Smooth muscle cell (in vitro differentiated cells): ENCODE data around the gene KRTAP13-4. TPM values are rescaled to one million over a fixed set of nuclear protein-coding genes. Genes with fewer than 3 reads are reported as not detected.

Experiments used
- DNase-seq: peaks from one replicate; lab custom pipeline; 2025; ENCODE audit not compliant: unreplicated experiment; lab: John Stamatoyannopoulos, UW
- H2AFZ ChIP-seq: fragments of 200-600 bp; sonication (generic); 2 replicates; pipeline ENCODE4 v1.6.0; 2016; ENCODE audit warnings: antibody characterized with exemption, low read depth, mild to moderate bottlenecking
- H3F3A ChIP-seq: fragments of 200-600 bp; sonication (generic); 2 replicates; pipeline ENCODE4 v1.6.0; 2017; ENCODE audit warnings: antibody characterized with exemption, low read depth
- H3K27ac ChIP-seq: fragments of 200-600 bp; sonication (generic); 2 replicates; pipeline ENCODE4 v1.5.1; 2016; ENCODE audit warnings: low read depth, mild to moderate bottlenecking
- H3K27me3 ChIP-seq: fragments of 200-600 bp; sonication (generic); 2 replicates; pipeline ENCODE4 v1.6.1; 2016; ENCODE audit warnings: low read depth, mild to moderate bottlenecking
- H3K36me3 ChIP-seq: fragments of 200-600 bp; sonication (generic); 2 replicates; pipeline ENCODE4 v1.5.1; 2016; ENCODE audit warnings: low read depth
- H3K4me1 ChIP-seq: fragments of 200-600 bp; sonication (generic); 2 replicates; pipeline ENCODE4 v1.5.1; 2016; ENCODE audit warnings: low read depth
- H3K4me2 ChIP-seq: fragments of 200-600 bp; sonication (generic); 2 replicates; pipeline ENCODE4 v1.6.0; 2016; ENCODE audit warnings: mild to moderate bottlenecking
- H3K4me3 ChIP-seq: fragments of 200-600 bp; sonication (generic); 2 replicates; pipeline ENCODE4 v1.5.1; 2016; ENCODE audit warnings: mild to moderate bottlenecking
- H3K79me2 ChIP-seq: fragments of 200-600 bp; sonication (generic); 2 replicates; pipeline ENCODE4 v1.6.0; 2016; ENCODE audit warnings: low read depth, mild to moderate bottlenecking
- H3K9ac ChIP-seq: fragments of 200-600 bp; sonication (generic); 2 replicates; pipeline ENCODE4 v1.6.0; 2016; ENCODE audit warnings: low read depth
- H3K9me3 ChIP-seq: fragments of 200-600 bp; sonication (generic); replicated peaks from 2 replicates; pipeline ENCODE4 v1.5.1; 2016; ENCODE audit warnings: low read depth
- H4K20me1 ChIP-seq: fragments of 200-600 bp; sonication (generic); 2 replicates; pipeline ENCODE4 v1.6.0; 2016; ENCODE audit warnings: low read depth
- WGBS: methylation state at CpG from one replicate; pipeline ENCODE4 v1.1.7; 2016; ENCODE audit warnings: low lambda C conversion rate; 5-methylcytosine and 5-hydroxymethylcytosine counted together
- polyA plus RNA-seq: library from polyadenylated mRNA; unstranded; fragments of >200 nt; fragmentation: Nextera tagmentation; extraction: Ambion mirVana; gene quantifications from 2 replicates; pipeline ENCODE4 v1.2.1, GENCODE V29; 2016
- total RNA-seq: library from RNA; depleted of rRNA; stranded (reverse); fragments of >200 nt; gene quantifications from 2 replicates; pipeline ENCODE4 v1.2.3, GENCODE V29; 2014
- TF ChIP-seq, protein P1 (sequence below): fragments of 200-600 bp; sonication (generic); IDR thresholded peaks from 2 replicates; pipeline ENCODE4 v1.5.1; 2017; ENCODE audit warnings: borderline replicate concordance, mild to moderate bottlenecking, antibody characterized with exemption; ENCODE audit not compliant: insufficient read depth, poor library complexity, severe bottlenecking

The KRTAP13-4 gene, protein sequence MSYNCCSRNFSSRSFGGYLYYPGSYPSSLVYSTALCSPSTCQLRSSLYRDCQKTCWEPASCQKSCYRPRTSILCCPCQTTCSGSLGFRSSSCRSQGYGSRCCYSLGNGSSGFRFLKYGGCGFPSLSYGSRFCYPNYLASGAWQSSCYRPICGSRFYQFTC
- total RNA-seq: not detected in 2 replicates
- not detected in 2 replicates for polyA plus RNA-seq

DNA sequence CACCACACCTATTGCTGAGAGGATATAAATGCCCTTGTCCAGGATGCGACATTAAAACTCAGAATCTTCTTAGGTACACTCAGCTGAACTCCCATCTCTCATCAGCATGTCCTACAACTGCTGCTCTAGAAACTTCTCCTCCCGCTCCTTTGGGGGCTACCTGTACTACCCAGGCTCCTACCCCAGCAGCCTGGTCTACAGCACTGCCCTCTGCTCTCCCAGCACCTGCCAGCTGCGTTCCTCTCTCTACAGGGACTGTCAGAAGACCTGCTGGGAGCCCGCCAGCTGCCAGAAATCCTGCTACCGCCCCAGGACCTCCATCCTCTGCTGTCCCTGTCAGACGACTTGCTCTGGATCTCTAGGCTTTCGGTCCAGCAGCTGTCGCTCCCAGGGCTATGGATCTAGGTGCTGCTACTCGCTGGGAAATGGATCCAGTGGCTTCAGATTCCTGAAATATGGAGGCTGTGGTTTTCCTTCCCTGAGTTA lies at the start of gene KRTAP13-4:
Gene KRTAP13-4 (plus strand): TSS at position 51 of the 486 bp plus-strand sequence. CDS start 56 bp downstream, at position 107.
- TF ChIP-seq, protein P1, sequence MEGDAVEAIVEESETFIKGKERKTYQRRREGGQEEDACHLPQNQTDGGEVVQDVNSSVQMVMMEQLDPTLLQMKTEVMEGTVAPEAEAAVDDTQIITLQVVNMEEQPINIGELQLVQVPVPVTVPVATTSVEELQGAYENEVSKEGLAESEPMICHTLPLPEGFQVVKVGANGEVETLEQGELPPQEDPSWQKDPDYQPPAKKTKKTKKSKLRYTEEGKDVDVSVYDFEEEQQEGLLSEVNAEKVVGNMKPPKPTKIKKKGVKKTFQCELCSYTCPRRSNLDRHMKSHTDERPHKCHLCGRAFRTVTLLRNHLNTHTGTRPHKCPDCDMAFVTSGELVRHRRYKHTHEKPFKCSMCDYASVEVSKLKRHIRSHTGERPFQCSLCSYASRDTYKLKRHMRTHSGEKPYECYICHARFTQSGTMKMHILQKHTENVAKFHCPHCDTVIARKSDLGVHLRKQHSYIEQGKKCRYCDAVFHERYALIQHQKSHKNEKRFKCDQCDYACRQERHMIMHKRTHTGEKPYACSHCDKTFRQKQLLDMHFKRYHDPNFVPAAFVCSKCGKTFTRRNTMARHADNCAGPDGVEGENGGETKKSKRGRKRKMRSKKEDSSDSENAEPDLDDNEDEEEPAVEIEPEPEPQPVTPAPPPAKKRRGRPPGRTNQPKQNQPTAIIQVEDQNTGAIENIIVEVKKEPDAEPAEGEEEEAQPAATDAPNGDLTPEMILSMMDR: no peak
- H3K27ac ChIP-seq: no peak within 1 kb of the TSS
- no peaks in the 10 kb centered on the region for H4K20me1 ChIP-seq
- no peak for DNase-seq
- H3K4me1 ChIP-seq: no peaks in the 10 kb centered on the region
- no peak within 1 kb of the TSS for H3K4me2 ChIP-seq
- no peaks in the 10 kb centered on the region for H3K79me2 ChIP-seq
- 78% methylated on average over 9 of the region's 9 CpGs for WGBS
- H3K4me3 ChIP-seq: no peak within 1 kb of the TSS
- no peaks in the 10 kb centered on the region for H3F3A ChIP-seq
- peaks cover 4% of the 10 kb centered on the region for H3K27me3 ChIP-seq
- H3K36me3 ChIP-seq: no peaks in the 10 kb centered on the region
- no peak within 1 kb of the TSS for H2AFZ ChIP-seq
- no peaks in the 10 kb centered on the region for H3K9me3 ChIP-seq
- H3K9ac ChIP-seq: no peak within 1 kb of the TSS

DNA sequence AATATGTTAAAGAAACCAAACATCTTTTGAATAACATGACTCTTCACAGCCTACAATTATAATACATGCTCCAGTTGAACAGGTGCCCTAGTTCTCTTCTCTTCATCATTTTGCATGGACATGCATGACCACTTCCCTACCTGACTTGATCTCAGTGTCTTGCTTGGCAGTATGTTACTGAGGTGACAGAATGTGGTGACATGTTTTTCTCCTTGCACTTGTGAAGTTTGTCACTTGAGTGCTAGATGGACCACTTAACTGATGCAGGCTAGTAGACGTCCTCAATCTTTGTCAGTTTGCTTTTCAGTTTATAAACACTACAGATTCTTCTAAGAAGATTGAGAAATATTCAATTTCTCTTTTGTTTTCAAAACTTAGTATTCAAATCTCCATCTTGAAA lies 47.8 kb upstream of the KRTAP13-4 start:
- TF ChIP-seq, protein P1: no peak
- Histone ChIP-seq H3K36me3 (no peaks in the 10 kb centered on the region), H3K4me3 (no peak overlapping the region), H4K20me1 (no peaks in the 10 kb centered on the region), H3K4me2 (no peak overlapping the region), H3K4me1 (no peaks in the 10 kb centered on the region), H2AFZ (no peak overlapping the region), H3K27ac (no peak overlapping the region), H3K9me3 (no peaks in the 10 kb centered on the region), H3F3A (no peaks in the 10 kb centered on the region), H3K9ac (no peak overlapping the region), H3K79me2 (no peaks in the 10 kb centered on the region), H3K27me3 (no peaks in the 10 kb centered on the region)
- 79% methylated on average over 1 of the region's 1 CpG for WGBS
- no peak for DNase-seq

DNA sequence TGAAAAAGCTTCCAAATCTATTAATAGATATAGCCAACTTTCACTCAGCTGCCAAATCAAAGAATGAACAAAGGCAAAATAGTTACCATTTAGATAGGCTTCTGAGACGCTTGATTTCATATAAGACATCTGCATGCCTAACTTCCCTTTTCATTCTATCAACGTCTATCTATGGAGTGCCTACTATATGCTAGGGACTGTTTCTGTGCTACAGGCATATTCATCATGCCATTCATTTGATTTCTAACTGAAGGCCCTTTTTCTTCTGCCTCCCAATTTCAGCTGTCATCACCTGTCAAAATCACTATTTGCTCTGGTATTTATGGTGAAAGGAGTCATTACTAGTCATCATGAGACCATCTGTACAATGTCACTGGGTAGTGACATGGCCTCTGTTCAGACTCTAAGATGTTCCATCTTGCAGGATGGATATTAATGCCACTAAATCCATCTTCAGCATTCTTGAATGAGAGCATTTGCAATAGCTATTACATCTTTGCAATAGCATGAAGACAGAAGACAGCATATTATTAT lies 38.5 kb upstream of the KRTAP13-4 start:
- Histone ChIP-seq H3K36me3 (no peaks in the 10 kb centered on the region), H3K4me2 (no peak overlapping the region), H3K79me2 (no peaks in the 10 kb centered on the region), H3K27ac (no peak overlapping the region), H2AFZ (no peak overlapping the region), H3F3A (no peaks in the 10 kb centered on the region), H3K27me3 (no peaks in the 10 kb centered on the region), H4K20me1 (no peaks in the 10 kb centered on the region), H3K4me1 (no peaks in the 10 kb centered on the region), H3K4me3 (no peak overlapping the region), H3K9me3 (no peaks in the 10 kb centered on the region), H3K9ac (no peak overlapping the region)
- TF ChIP-seq, protein P1: no peak
- WGBS: 81% methylated on average over 2 of the region's 2 CpGs
- no peak for DNase-seq

DNA sequence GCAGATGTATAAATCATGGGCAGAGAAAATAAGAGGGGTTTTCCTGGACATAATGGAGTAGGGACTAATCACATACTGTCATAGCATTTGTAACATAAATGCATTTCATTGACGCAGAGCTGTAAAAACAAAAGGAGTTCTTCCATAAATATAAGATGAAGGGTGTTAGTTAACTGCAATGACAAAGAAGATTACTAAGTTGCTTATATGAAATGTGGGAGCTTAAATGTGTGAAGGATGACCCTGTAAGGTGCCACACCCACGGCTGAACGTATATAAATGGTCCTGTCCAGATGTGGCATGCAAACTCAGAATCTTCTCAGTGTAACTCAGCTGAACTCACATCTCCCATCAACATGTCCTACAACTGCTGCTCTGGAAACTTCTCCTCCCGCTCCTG lies 34.3 kb upstream of the KRTAP13-4 start, which contains the start of gene KRTAP13-1:
Gene KRTAP13-1 (plus strand): TSS at position 301 of the 400 bp plus-strand sequence. CDS start 56 bp downstream, at position 357.
- no peak within 1 kb of the TSS for H3K4me2 ChIP-seq
- TF ChIP-seq, protein P1: no peak
- H3K79me2 ChIP-seq: no peaks in the 10 kb centered on the region
- H3K36me3 ChIP-seq: no peaks in the 10 kb centered on the region
- H3K4me3 ChIP-seq: no peak within 1 kb of the TSS
- no peaks in the 10 kb centered on the region for H3K9me3 ChIP-seq
- no peaks in the 10 kb centered on the region for H3K27me3 ChIP-seq
- H4K20me1 ChIP-seq: no peaks in the 10 kb centered on the region
- DNase-seq: no peak
- no peak within 1 kb of the TSS for H3K9ac ChIP-seq
- H3K27ac ChIP-seq: no peak within 1 kb of the TSS
- H2AFZ ChIP-seq: no peak within 1 kb of the TSS
- H3F3A ChIP-seq: no peaks in the 10 kb centered on the region
- 93% methylated on average over 4 of the region's 4 CpGs for WGBS
- H3K4me1 ChIP-seq: no peaks in the 10 kb centered on the region
